ENCODE measurements around the gene EXOSC10. TPM values are rescaled to one million over a fixed set of nuclear protein-coding genes. Genes with fewer than 3 reads are reported as not detected.
"Not testable (repeated sequence)": the region's sequence is repeated elsewhere in the genome, so short reads cannot be mapped to it uniquely, and the experiment has no call there.

The EXOSC10 gene
- total RNA-seq, 1 experiment from 2014 or later = 73.0 TPM

GRCh38 chr1:11019971-11020370 lies 79.7 kb downstream of the EXOSC10 start:
- Mint-ChIP-seq H3K4me3 (no peak overlapping the region), H3K27ac (no peak overlapping the region), H3K4me1 (no peaks in the 10 kb centered on the region), H3K9me3 (no peaks in the 10 kb centered on the region), H3K27me3 (ENCODE audit: low read depth) (no peaks in the 10 kb centered on the region), H3K36me3 (peaks cover 89% of the 10 kb centered on the region)
- ATAC-seq = no peak
- ChIA-PET CTCF (interaction anchor here (1.2 kb wide), 1 partner anchor 33 kb away, joined by 3 read pairs; no protein-coding TSS in a partner anchor), POLR2A (no interaction called here)
- no peak for DNase-seq (ENCODE audit: low spot score)
- TF ChIP-seq SP1 (CRISPR knock-in tag; conservative IDR thresholded peaks at IDR 0.05) = no peak
- no peak for TF ChIP-seq ZNF121 (CRISPR knock-in tag; IDR thresholded peaks at IDR 0.05)
- TF ChIP-seq SOX15 (CRISPR knock-in tag; IDR thresholded peaks at IDR 0.05) = no peak
- TF ChIP-seq CBFB (CRISPR knock-in tag; IDR thresholded peaks at IDR 0.05; ENCODE audit: low read depth) = no peak
- TF ChIP-seq E2F5 (CRISPR knock-in tag; IDR thresholded peaks at IDR 0.05) = no peak
- TF ChIP-seq ELF4 (CRISPR knock-in tag; IDR thresholded peaks at IDR 0.05; ENCODE audit: low read depth) = no peak
- no peak for TF ChIP-seq MYBL2 (CRISPR knock-in tag; IDR thresholded peaks at IDR 0.05)
- no peak for TF ChIP-seq TEAD1 (CRISPR knock-in tag; IDR thresholded peaks at IDR 0.05)
- no peak for TF ChIP-seq GRHL2 (CRISPR knock-in tag; IDR thresholded peaks at IDR 0.05; ENCODE audit: insufficient replicate concordance, severe bottlenecking)
- no peak for TF ChIP-seq ATF1 (CRISPR knock-in tag; IDR thresholded peaks at IDR 0.05)
- no peak for TF ChIP-seq IRF1 (CRISPR knock-in tag; IDR thresholded peaks at IDR 0.05)
- no peak for TF ChIP-seq PRDM15 (CRISPR knock-in tag; IDR thresholded peaks at IDR 0.05)

GRCh38 chr1:11019358-11019757 lies 80.3 kb downstream of the EXOSC10 start:
- not testable (repeated sequence) for ATAC-seq
- H3K36me3 Mint-ChIP-seq = peaks cover 89% of the 10 kb centered on the region

More at GRCh38 chr1:11019358-11019757, 80.3 kb downstream of the EXOSC10 start:
- CTCF ChIA-PET; H3K27ac Mint-ChIP-seq; H3K4me3 Mint-ChIP-seq; POLR2A ChIA-PET; H3K27me3 Mint-ChIP-seq (ENCODE audit: low read depth); H3K4me1 Mint-ChIP-seq; H3K9me3 Mint-ChIP-seq; DNase-seq (ENCODE audit: low spot score): not testable (repeated sequence)

Other genes starting within 250 kb of the EXOSC10 start
- 185 to 228 TPM (median 197 TPM) in 3 replicates for gene TARDBP, start 87.2 kb downstream of the EXOSC10 start, total RNA-seq (2021)
- gene MASP2, start 52.6 kb downstream of the EXOSC10 start, total RNA-seq (2021) = 0.57 to 1.1 TPM (median 0.82 TPM) in 3 replicates
- gene SRM, start 39.9 kb downstream of the EXOSC10 start, total RNA-seq (2021) = 164 to 200 TPM (median 170 TPM) in 3 replicates
- gene ANGPTL7, start 89.5 kb upstream of the EXOSC10 start, total RNA-seq (2021) = not detected in 3 replicates
- 63.1 to 66.7 TPM (median 65.0 TPM) in 3 replicates for gene MTOR, start 162.7 kb upstream of the EXOSC10 start, total RNA-seq (2021)
- gene UBIAD1, start 173.3 kb upstream of the EXOSC10 start, total RNA-seq (2021) = 20.8 to 21.6 TPM (median 20.8 TPM) in 3 replicates